GM10248 (cell line): ENCODE measurements around the gene CERS6.
"Not testable (repeated sequence)": the region's sequence is repeated elsewhere in the genome, so short reads cannot be mapped to it uniquely, and the experiment has no call there.

Source experiments
- CTCF ChIA-PET: fragments of 300-600 bp; sonication (Branson Sonifier 250); formaldehyde crosslinking; extraction: SDS; loops from one replicate; lab custom pipeline; 2021; ENCODE audit warnings: antibody characterized with exemption; lab: Yijun Ruan, JAX
- POLR2A ChIA-PET: fragments of 350-650 bp; sonication (Branson Sonifier 250); formaldehyde crosslinking; extraction: SDS; loops from one replicate; lab custom pipeline; 2020; ENCODE audit warnings: antibody characterized with exemption; lab: Yijun Ruan, JAX
- DNase-seq: peaks from one replicate; pipeline ENCODE4 v3.0.0; 2012; ENCODE audit errors: extremely low spot score
- TF ChIP-seq, protein P1 (sequence below): IDR thresholded peaks from 2 replicates; pipeline ENCODE4 v1.5.1; 2012; ENCODE audit warnings: mild to moderate bottlenecking, low read depth; ENCODE audit errors: extremely low read depth, missing control alignments, control extremely low read depth

CERS6 gene, protein sequence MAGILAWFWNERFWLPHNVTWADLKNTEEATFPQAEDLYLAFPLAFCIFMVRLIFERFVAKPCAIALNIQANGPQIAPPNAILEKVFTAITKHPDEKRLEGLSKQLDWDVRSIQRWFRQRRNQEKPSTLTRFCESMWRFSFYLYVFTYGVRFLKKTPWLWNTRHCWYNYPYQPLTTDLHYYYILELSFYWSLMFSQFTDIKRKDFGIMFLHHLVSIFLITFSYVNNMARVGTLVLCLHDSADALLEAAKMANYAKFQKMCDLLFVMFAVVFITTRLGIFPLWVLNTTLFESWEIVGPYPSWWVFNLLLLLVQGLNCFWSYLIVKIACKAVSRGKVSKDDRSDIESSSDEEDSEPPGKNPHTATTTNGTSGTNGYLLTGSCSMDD

DNA sequence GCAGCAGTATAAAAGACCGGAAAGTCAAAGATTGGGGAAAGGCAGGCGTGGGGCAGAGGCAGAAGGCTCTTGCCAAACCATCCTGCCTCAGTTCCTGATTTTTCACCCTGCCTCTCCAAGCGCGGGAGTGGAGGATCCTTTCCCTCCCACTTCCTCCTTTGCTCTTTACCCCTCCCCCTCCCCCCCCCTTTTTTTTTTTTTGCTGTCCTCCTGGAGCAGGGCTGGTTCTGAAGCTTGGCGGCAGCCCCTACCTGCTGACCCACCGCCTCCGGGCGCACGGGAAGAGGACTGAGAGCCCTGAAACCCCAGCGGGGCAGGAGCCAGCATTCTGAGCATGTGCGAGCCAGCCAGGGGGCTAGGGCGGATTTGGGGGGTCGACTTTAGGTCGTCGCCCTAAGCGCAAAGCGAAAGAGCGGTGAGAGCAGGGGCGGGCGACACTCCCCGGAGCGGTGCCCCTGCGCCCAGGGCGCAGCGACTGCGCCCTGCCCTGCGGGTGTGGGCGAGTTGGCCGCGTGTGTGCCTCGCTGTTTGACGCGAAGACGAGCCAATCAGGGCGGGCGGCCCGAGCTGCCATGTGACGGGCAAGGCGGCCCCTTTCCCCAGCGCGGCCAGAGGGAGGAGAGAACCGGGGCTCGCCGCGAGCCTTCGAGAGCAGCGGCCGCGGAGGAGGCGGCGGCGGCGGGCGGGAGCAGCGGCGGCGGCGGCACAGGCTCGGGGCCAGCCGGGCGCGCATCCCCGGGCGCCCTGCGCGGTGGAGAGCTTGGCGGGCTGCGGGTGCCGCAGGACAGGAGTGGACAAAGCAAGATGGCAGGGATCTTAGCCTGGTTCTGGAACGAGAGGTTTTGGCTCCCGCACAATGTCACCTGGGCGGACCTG, at the start of gene CERS6:
CERS6 (plus strand) TSS at position 628 of the 876 bp plus-strand sequence; CDS start at position 805, 177 bp downstream.
- ChIA-PET CTCF (interaction anchor here (1.0 kb wide), 1 partner anchor 15 kb away, joined by 4 read pairs; no protein-coding TSS in a partner anchor), POLR2A (interaction anchor here (0.6 kb wide), 1 partner anchor 106 kb away, joined by 3 read pairs; no protein-coding TSS in a partner anchor)

DNA sequence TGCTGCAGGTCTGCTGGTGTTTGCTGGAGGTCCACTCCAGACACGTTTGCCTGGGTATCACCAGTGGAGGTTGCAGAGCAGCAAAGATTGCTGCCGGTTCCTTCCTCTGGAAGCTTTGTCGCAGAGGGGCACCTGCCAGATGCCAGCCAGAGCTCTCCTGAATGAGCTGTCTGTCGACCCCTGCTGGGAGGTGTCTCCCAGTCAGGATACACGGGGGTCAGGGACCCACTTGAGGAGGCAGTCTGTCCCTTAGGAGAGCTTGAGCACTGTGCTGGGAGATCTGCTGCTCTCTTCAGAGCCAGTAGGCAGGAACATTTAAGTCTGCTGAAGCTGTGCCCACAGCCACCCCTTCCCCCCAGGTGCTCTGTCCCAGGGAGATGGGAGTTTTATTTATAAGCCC, 43.8 kb upstream of the CERS6 start:
- CTCF ChIA-PET, DNase-seq, POLR2A ChIA-PET: not testable (repeated sequence)

More for the DNA sequence above, at the start of gene CERS6:
- DNase-seq = peak; percentile 96
- TF ChIP-seq, protein P1, sequence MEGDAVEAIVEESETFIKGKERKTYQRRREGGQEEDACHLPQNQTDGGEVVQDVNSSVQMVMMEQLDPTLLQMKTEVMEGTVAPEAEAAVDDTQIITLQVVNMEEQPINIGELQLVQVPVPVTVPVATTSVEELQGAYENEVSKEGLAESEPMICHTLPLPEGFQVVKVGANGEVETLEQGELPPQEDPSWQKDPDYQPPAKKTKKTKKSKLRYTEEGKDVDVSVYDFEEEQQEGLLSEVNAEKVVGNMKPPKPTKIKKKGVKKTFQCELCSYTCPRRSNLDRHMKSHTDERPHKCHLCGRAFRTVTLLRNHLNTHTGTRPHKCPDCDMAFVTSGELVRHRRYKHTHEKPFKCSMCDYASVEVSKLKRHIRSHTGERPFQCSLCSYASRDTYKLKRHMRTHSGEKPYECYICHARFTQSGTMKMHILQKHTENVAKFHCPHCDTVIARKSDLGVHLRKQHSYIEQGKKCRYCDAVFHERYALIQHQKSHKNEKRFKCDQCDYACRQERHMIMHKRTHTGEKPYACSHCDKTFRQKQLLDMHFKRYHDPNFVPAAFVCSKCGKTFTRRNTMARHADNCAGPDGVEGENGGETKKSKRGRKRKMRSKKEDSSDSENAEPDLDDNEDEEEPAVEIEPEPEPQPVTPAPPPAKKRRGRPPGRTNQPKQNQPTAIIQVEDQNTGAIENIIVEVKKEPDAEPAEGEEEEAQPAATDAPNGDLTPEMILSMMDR = no peak

DNA sequence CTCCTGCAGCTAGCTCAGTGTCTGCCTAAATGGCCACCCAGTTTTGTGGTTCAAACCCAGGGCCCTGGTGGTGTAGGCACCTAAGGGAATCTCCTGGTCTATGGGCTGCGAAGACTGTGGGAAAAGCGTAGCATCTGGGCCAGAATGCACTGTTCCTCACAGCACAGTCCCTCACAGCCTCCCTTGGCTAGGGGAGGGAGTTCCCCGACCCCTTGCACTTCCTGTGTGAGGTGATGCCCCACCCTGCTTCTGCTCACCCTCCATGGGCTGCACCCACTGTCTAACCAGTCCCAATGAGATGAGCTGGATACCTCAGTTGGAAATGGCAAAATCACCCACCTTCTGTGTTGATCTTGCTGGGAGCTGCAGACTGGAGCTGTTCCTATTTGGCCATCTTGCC, 43.0 kb upstream of the CERS6 start:
- POLR2A ChIA-PET, CTCF ChIA-PET, DNase-seq: not testable (repeated sequence)

DNA sequence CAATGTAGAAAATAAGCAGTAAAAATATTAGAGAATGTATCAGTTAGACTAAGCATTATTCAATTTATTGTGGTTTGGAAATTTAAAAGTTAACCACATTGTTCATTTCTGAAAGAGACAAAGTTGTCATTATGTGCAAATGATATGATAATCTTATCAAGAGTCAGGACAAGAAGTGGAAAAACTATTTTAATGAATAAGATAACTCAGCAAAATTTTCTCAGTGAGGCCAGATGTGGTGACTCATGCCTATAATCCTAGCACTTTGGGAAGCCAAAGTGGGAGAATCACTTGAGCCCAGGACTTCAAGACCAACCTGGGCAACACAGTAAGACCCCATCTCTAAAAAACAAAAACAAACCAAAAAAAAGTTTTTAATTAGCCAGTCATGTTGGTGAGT, 39.5 kb upstream of the CERS6 start:
- TF ChIP-seq, protein P1 = no peak
- no peak for DNase-seq
- ChIA-PET CTCF (no interaction called here), POLR2A (no interaction called here)

DNA sequence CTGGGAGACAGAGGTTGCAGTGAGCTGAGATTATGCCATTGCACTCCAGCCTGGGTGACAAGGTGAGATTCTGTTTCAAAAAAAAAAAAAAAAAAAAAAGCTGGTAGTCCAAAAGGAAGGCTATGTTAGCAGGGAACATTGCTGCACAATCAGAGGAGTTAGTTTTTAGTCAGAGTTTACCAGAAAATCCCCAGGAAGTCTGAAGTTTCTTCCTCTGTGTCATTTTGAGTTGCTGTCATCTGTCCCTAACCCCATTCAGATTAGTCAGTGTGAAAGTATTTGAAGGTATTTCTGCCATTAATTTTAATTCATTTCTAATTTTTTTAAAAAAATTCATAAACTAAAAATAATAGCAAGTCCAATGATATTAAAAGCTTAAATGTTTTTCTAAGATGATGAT, 33.5 kb upstream of the CERS6 start:
- TF ChIP-seq, protein P1 = no peak
- DNase-seq = no peak
- CTCF ChIA-PET = no interaction called here
- POLR2A ChIA-PET = no interaction called here

DNA sequence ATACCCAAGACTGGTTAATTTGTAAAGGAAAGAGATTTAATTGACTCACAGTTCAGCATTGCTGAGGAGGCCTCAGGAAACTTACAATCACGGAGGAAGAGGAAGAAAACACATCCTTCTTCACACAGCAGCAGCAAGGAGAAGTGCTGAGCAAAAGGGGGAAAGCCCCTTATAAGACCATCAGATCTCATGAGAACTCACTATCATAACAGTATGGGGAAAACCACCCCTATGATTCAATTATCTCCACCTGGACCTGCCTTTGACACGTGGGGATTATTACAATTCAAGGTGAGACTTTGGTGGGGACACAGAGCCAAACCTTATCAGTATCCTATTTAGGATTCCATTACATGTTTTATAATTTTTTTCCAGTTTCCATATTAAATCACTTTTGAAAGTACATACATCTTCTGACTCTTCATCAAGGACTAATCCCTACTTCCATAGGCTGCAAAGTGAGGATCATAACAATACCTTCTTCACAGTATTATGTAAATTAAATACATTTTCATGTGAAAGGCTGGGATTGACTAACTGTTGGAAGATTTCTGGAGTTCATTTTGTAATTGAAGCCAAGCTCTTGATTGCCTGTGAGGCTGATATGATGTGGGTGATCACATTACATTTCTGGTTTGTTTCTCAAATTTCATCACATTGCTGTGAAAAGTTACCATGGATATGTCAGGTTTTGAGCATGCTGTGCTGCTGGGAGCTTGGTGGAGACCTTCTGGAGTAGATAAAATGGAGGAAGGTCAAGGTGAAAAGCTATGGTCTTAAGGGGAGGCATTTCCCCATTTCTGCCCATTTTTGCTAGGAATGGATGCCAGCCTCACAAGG, 31.7 kb upstream of the CERS6 start:
- DNase-seq = no peak
- ChIA-PET CTCF (interaction anchor here (1.8 kb wide), 1 partner anchor 10 kb away, joined by 6 read pairs; no protein-coding TSS in a partner anchor), POLR2A (no interaction called here)
- TF ChIP-seq, protein P1 = no peak

DNA sequence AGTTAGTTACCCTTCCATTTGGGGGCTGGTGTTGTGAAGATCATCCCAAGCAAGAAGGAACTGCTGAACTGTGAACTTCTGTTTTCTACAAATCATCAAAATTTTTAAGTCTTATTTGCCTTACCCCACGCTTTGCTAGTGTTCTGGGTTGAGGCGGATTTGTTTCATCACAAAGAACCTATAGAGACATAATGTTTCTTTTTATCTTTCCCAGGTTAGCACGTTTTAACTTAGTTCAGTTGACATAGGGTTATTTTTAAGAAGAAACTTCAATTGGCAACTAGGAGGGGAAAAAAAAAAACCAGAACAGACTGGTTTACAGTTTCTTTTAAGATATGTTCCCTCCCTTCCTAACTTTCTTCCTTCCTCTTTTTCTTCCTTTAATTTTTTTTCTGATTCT, 31.1 kb upstream of the CERS6 start:
- no peak for DNase-seq
- POLR2A ChIA-PET = no interaction called here
- CTCF ChIA-PET = interaction anchor here (1.5 to 1.8 kb wide), 3 partner anchors 10 to 21 kb away, joined by 3 to 7 read pairs (median 6); no protein-coding TSS in a partner anchor
- TF ChIP-seq, protein P1 = no peak
